IMR-90 (cell line): Measurements from ENCODE around the gene ABCA4. TPM values are rescaled to one million over a fixed set of nuclear protein-coding genes. Genes with fewer than 3 reads are reported as not detected.

Source experiments
- ATAC-seq: fragments of 200-7000 bp; cut with Tn5 transposase; 2 replicates; pipeline ENCODE4 v1.9.1; 2020; ENCODE audit warnings: low read depth, mild to moderate bottlenecking, moderate library complexity
- BruUV-seq: library from RNA; stranded (reverse); fragments of 400-500 nt; replicated peaks from 2 replicates; lab custom pipeline; 2021; lab: Mats Ljungman, UMichigan
- CTCF ChIA-PET: fragments of 300-600 bp; formaldehyde crosslinking; extraction: SDS; loops from one replicate; lab custom pipeline; 2021; ENCODE audit warnings: antibody characterized with exemption; lab: Yijun Ruan, JAX
- POLR2A ChIA-PET: fragments of 300-600 bp; sonication (Branson Sonifier 250); formaldehyde crosslinking; loops from one replicate; lab custom pipeline; 2022; ENCODE audit warnings: antibody characterized with exemption; ENCODE audit not compliant: unreplicated experiment; lab: Charles Lee
- DNase-seq: peaks from one replicate; pipeline ENCODE4 v3.0.0; 2013
- H2AFZ ChIP-seq: replicated peaks from 2 replicates; pipeline ENCODE3; 2013; ENCODE audit warnings: low read length, mild to moderate bottlenecking; ENCODE audit not compliant: poor library complexity
- H2AK5ac ChIP-seq: 2 replicates; pipeline ENCODE4 v1.6.1; 2013; ENCODE audit warnings: low read depth, low read length, inconsistent platforms
- H2AK9ac ChIP-seq: replicated peaks from 2 replicates; pipeline ENCODE3; 2013; ENCODE audit warnings: mild to moderate bottlenecking, low read depth, low read length, moderate library complexity; ENCODE audit not compliant: poor library complexity
- H2BK120ac ChIP-seq: 2 replicates; pipeline ENCODE4 v1.6.1; 2013; ENCODE audit warnings: low read depth, low read length, inconsistent platforms
- H2BK15ac ChIP-seq: 3 replicates; pipeline ENCODE4 v1.6.1; 2013; ENCODE audit warnings: low read depth, low read length, inconsistent platforms
- H2BK20ac ChIP-seq: 2 replicates; pipeline ENCODE4 v1.6.1; 2013; ENCODE audit warnings: low read depth, mild to moderate bottlenecking, inconsistent platforms, low read length, moderate library complexity
- H2BK5ac ChIP-seq: 2 replicates; pipeline ENCODE4 v1.6.1; 2013; ENCODE audit warnings: mild to moderate bottlenecking, low read depth, low read length, inconsistent platforms; ENCODE audit not compliant: poor library complexity, severe bottlenecking
- H3K14ac ChIP-seq: replicated peaks from 2 replicates; pipeline ENCODE4 v1.6.1; 2013; ENCODE audit warnings: low read depth, low read length, inconsistent platforms
- H3K18ac ChIP-seq: 2 replicates; pipeline ENCODE4 v1.6.1; 2013; ENCODE audit warnings: low read depth, low read length, control low read depth
- H3K23ac ChIP-seq: 2 replicates; pipeline ENCODE4 v1.6.1; 2013; ENCODE audit warnings: low read depth, low read length, inconsistent platforms
- H3K27ac ChIP-seq: 2 replicates; pipeline ENCODE4 v1.5.1; 2013; ENCODE audit warnings: mild to moderate bottlenecking, control low read depth, low read length; ENCODE audit not compliant: insufficient read depth
- H3K27me3 ChIP-seq: 2 replicates; pipeline ENCODE4 v1.6.1; 2013; ENCODE audit warnings: low read length; ENCODE audit not compliant: control insufficient read depth, insufficient read depth
- H3K36me3 ChIP-seq: 2 replicates; pipeline ENCODE4 v1.6.1; 2013; ENCODE audit warnings: low read length, mixed read lengths; ENCODE audit not compliant: control insufficient read depth, insufficient read depth
- H3K4ac ChIP-seq: 2 replicates; pipeline ENCODE4 v1.6.1; 2013; ENCODE audit warnings: low read depth, low read length, inconsistent platforms
- H3K4me1 ChIP-seq: 2 replicates; pipeline ENCODE4 v1.6.1; 2013; ENCODE audit warnings: low read length, mixed read lengths; ENCODE audit not compliant: control insufficient read depth, insufficient read depth
- H3K4me2 ChIP-seq: 2 replicates; pipeline ENCODE4 v1.6.1; 2013; ENCODE audit warnings: low read depth, mild to moderate bottlenecking, control low read depth, low read length, moderate library complexity
- H3K4me3 ChIP-seq: 2 replicates; pipeline ENCODE4 v1.5.1; 2013; ENCODE audit warnings: low read depth, mild to moderate bottlenecking, control low read depth, low read length, moderate library complexity; ENCODE audit not compliant: insufficient read depth
- H3K56ac ChIP-seq: 2 replicates; pipeline ENCODE4 v1.6.1; 2013; ENCODE audit warnings: low read length, inconsistent platforms; ENCODE audit not compliant: insufficient read depth; ENCODE audit errors: extremely low read depth
- H3K79me1 ChIP-seq, 2 experiments: 2 replicates each; pipeline ENCODE4 v1.6.1; 2013; ENCODE audit warnings: low read length in 2 of 2, inconsistent platforms in 1 of 2, low read depth in 1 of 2
- H3K9ac ChIP-seq: 2 replicates; pipeline ENCODE4 v1.6.1; 2013; ENCODE audit warnings: low read depth, low read length, control low read depth
- H3K9me1 ChIP-seq: 2 replicates; pipeline ENCODE4 v1.6.1; 2013; ENCODE audit warnings: low read length, inconsistent platforms; ENCODE audit not compliant: insufficient read depth
- H3K9me3 ChIP-seq: 2 replicates; pipeline ENCODE4 v1.6.1; 2013; ENCODE audit warnings: low read length; ENCODE audit not compliant: control insufficient read depth, insufficient read depth
- H4K20me1 ChIP-seq: 2 replicates; pipeline ENCODE4 v1.6.1; 2013; ENCODE audit warnings: low read length, inconsistent platforms; ENCODE audit not compliant: insufficient read depth
- H4K5ac ChIP-seq: 2 replicates; pipeline ENCODE4 v1.6.1; 2013; ENCODE audit warnings: mild to moderate bottlenecking, low read depth, low read length, control low read depth
- H4K8ac ChIP-seq, 2 experiments: 2 replicates each; pipeline ENCODE4 v1.6.1; 2013; ENCODE audit warnings: low read depth in 2 of 2, low read length in 2 of 2, control low read depth in 1 of 2, inconsistent platforms in 1 of 2
- H4K91ac ChIP-seq: 2 replicates; pipeline ENCODE4 v1.6.1; 2013; ENCODE audit warnings: low read depth, low read length, inconsistent platforms; ENCODE audit not compliant: insufficient read depth
- BHLHE40 ChIP-seq: fragments of 150-350 bp; IDR thresholded peaks from 2 replicates; pipeline ENCODE4 v1.6.1; 2016; ENCODE audit warnings: mild to moderate bottlenecking, low read depth, low read length
- CEBPB ChIP-seq: IDR thresholded peaks from 2 replicates; pipeline ENCODE4 v1.6.1; 2012; ENCODE audit warnings: low read depth, low read length, improper control_type of control experiment
- CHD1 ChIP-seq: IDR thresholded peaks from 2 replicates; pipeline ENCODE4 v1.6.1; 2012; ENCODE audit warnings: low read depth, low read length, improper control_type of control experiment
- ELK1 ChIP-seq: fragments of 150-350 bp; IDR thresholded peaks from 2 replicates; pipeline ENCODE4 v1.6.1; 2016; ENCODE audit warnings: low read depth, mild to moderate bottlenecking, low read length, moderate library complexity, borderline replicate concordance
- FOS ChIP-seq: fragments of 150-350 bp; IDR thresholded peaks from 2 replicates; pipeline ENCODE4 v1.6.1; 2016; ENCODE audit warnings: low read depth, low read length
- MAFK ChIP-seq: IDR thresholded peaks from 2 replicates; pipeline ENCODE4 v1.6.1; 2012; ENCODE audit warnings: low read depth, low read length, improper control_type of control experiment
- MAZ ChIP-seq: IDR thresholded peaks from 2 replicates; pipeline ENCODE4 v1.6.1; 2012; ENCODE audit warnings: low read depth, mild to moderate bottlenecking, low read length, improper control_type of control experiment, moderate library complexity, borderline replicate concordance
- MXI1 ChIP-seq: IDR thresholded peaks from 2 replicates; pipeline ENCODE4 v1.6.1; 2012; ENCODE audit warnings: low read depth, mild to moderate bottlenecking, low read length, moderate library complexity, borderline replicate concordance
- NFE2L2 ChIP-seq: fragments of 150-350 bp; IDR thresholded peaks from 2 replicates; pipeline ENCODE4 v1.6.1; 2016; ENCODE audit warnings: low read depth, mild to moderate bottlenecking, low read length
- POLR2A ChIP-seq: IDR thresholded peaks from 2 replicates; pipeline ENCODE4 v1.6.1; 2012; ENCODE audit warnings: mild to moderate bottlenecking, low read depth, low read length
- RAD21 ChIP-seq: IDR thresholded peaks from 2 replicates; pipeline ENCODE4 v1.6.1; 2012; ENCODE audit warnings: low read length, improper control_type of control experiment
- RCOR1 ChIP-seq: IDR thresholded peaks from 2 replicates; pipeline ENCODE4 v1.6.1; 2012; ENCODE audit warnings: mild to moderate bottlenecking, low read length, improper control_type of control experiment; ENCODE audit not compliant: insufficient replicate concordance
- RFX5 ChIP-seq: IDR thresholded peaks from 2 replicates; pipeline ENCODE4 v1.8.0; 2012; ENCODE audit warnings: low read depth, mild to moderate bottlenecking, low read length, moderate library complexity
- SMC3 ChIP-seq: fragments of 150-350 bp; IDR thresholded peaks from 2 replicates; pipeline ENCODE4 v1.6.1; 2016; ENCODE audit warnings: low read depth, mild to moderate bottlenecking, antibody characterized with exemption, low read length, moderate library complexity
- USF2 ChIP-seq: fragments of 150-350 bp; IDR thresholded peaks from 2 replicates; pipeline ENCODE4 v1.6.1; 2017; ENCODE audit warnings: mild to moderate bottlenecking, antibody characterized with exemption, low read length, low read depth
- WGBS, 2 experiments: methylation state at CpG; one replicate each; pipeline versions ENCODE4 v1.1.5 to v1.1.7; 2013; ENCODE audit warnings: missing lambda C conversion rate in 2 of 2; ENCODE audit not compliant: insufficient read length in 1 of 2; ENCODE audit errors: extremely low coverage in 2 of 2; 5-methylcytosine and 5-hydroxymethylcytosine counted together
- dilution Hi-C: fragments of 300-500 bp; cut with HindIII; formaldehyde crosslinking; loops from one replicate; pipeline ENCODE4 v1.14.3; 2018; ENCODE audit warnings: low sequenced_read_pairs; ENCODE audit not compliant: unreplicated experiment
- in situ Hi-C: fragments of 300-500 bp; cut with MboI; formaldehyde crosslinking; loops from 3 replicates; pipeline ENCODE4 v1.14.3; 2019; ENCODE audit warnings: low sequenced_read_pairs, inconsistent platforms, mixed read lengths
- intact Hi-C: fragments of 100-400 bp; cut with micrococcal nuclease; formaldehyde crosslinking; loops from 2 replicates; pipeline ENCODE4 v1.10.0; 2022
- polyA plus RNA-seq, 3 experiments: library from polyadenylated mRNA; depleted of rRNA; stranded (reverse); fragments of >200 nt; gene quantifications; 2 replicates each; pipeline ENCODE4 v1.2.3, GENCODE V29; 2012; ENCODE audit warnings: low replicate concordance in 1 of 3
- total RNA-seq: library from RNA; depleted of rRNA; stranded (reverse); fragments of >200 nt; gene quantifications from 2 replicates; pipeline ENCODE4 v1.2.3, GENCODE V29; 2012
- TF ChIP-seq, protein P1 (sequence below): conservative IDR thresholded peaks from 2 replicates; pipeline ENCODE4 v1.5.1; 2012; ENCODE audit warnings: mild to moderate bottlenecking, low read depth, low read length, improper control_type of control experiment

ABCA4 gene
- total and polyA plus RNA-seq, 2 of the 4 experiments (the other 2 are of a cell fraction), result under 0.01 to 0.36 TPM

GRCh38 chr1:94002046-94002787, 118.7 kb downstream of the ABCA4 start:
- no peak overlapping the region for H3K18ac ChIP-seq
- no peak overlapping the region for H4K91ac ChIP-seq
- intact Hi-C loops (no loop called here), dilution Hi-C loops (no loop called here), in situ Hi-C loops (no loop called here)
- H3K4me3 ChIP-seq, result no peak overlapping the region
- H3K27ac ChIP-seq, result no peak overlapping the region
- H3K4me1 ChIP-seq, result peaks cover 3% of the 10 kb centered on the region; the same call in 1 of the 2 replicates
- no peak overlapping the region for H3K4me2 ChIP-seq
- H3K23ac ChIP-seq, result no peak overlapping the region
- H3K56ac ChIP-seq, result no peak overlapping the region
- H3K36me3 ChIP-seq, result no peaks in the 10 kb centered on the region
- no peaks in the 10 kb centered on the region for H3K27me3 ChIP-seq
- no peak overlapping the region for H2AK9ac ChIP-seq
- H4K8ac ChIP-seq, result no peak overlapping the region
- TF ChIP-seq MXI1 (no peak), RFX5 (no peak), BHLHE40 (no peak), POLR2A (no peak), SMC3 (no peak), USF2 (no peak), CHD1 (no peak), MAFK (no peak), ELK1 (no peak), MAZ (no peak), NFE2L2 (no peak), CEBPB (no peak), RCOR1 (no peak), FOS (no peak), RAD21 (no peak)
- TF ChIP-seq, protein P1, sequence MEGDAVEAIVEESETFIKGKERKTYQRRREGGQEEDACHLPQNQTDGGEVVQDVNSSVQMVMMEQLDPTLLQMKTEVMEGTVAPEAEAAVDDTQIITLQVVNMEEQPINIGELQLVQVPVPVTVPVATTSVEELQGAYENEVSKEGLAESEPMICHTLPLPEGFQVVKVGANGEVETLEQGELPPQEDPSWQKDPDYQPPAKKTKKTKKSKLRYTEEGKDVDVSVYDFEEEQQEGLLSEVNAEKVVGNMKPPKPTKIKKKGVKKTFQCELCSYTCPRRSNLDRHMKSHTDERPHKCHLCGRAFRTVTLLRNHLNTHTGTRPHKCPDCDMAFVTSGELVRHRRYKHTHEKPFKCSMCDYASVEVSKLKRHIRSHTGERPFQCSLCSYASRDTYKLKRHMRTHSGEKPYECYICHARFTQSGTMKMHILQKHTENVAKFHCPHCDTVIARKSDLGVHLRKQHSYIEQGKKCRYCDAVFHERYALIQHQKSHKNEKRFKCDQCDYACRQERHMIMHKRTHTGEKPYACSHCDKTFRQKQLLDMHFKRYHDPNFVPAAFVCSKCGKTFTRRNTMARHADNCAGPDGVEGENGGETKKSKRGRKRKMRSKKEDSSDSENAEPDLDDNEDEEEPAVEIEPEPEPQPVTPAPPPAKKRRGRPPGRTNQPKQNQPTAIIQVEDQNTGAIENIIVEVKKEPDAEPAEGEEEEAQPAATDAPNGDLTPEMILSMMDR, result no peak
- H2AFZ ChIP-seq, result peak overlapping the region; percentile 36
- H2BK20ac ChIP-seq, result no peak overlapping the region
- ATAC-seq (no peak), DNase-seq (no peak)
- no peak overlapping the region for H3K4ac ChIP-seq
- H2BK5ac ChIP-seq, result no peak overlapping the region
- CTCF ChIA-PET, result no interaction called here
- no peak overlapping the region for H4K5ac ChIP-seq
- H2BK15ac ChIP-seq, result no peak overlapping the region
- no peak overlapping the region for H3K14ac ChIP-seq
- BruUV-seq, result no TSS peak
- H3K9ac ChIP-seq, result no peak overlapping the region
- POLR2A ChIA-PET, result no interaction called here
- H3K79me1 ChIP-seq, result no peaks in the 10 kb centered on the region
- no peaks in the 10 kb centered on the region for H3K9me1 ChIP-seq
- WGBS, 2 experiments, result 76% methylated on average over 10 of the region's 14 CpGs; no CpG with 5 or more reads in 1 of the 2 experiments
- no peaks in the 10 kb centered on the region for H4K20me1 ChIP-seq
- H2BK120ac ChIP-seq, result no peak overlapping the region
- peak overlapping the region; percentile 5; the same call in 1 of the 2 replicates for H2AK5ac ChIP-seq
- H3K9me3 ChIP-seq, result no peaks in the 10 kb centered on the region
